ENCODE data around the gene OSBPL8. TPM values are rescaled to one million over a fixed set of nuclear protein-coding genes. Genes with fewer than 3 reads are reported as not detected.

OSBPL8 gene
- total and polyA plus RNA-seq, 11 donors = 4.5 to 58.7 (median 43.7) TPM

DNA sequence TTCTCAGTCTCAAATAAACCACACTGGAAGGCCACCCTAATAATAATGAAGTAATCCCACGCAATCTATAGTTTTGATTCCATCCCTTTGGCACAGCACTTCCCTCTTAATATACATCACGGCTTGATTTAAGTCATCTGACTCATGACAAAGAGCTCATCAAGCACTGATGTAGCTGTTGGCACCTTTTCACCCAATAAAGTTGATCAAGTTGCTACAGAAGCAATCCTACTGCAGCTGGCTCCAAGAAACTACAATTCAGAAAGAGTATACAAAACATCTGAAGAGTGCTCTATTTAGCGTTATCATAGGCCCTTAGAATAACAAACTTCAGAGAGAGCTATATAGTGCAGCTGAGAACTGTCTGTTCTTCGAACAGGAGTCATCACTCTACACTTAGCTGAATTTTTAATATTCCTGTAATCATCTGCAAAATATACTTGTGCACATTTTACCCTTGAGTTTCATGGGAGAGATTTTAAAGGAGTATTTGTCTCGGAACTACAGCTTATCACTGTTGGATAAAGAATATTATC, 94.9 kb downstream of the OSBPL8 start:
- H3K4me1 ChIP-seq = peaks cover 2 to 40% (median 16%) of the 10 kb centered on the region in 12 donors

DNA sequence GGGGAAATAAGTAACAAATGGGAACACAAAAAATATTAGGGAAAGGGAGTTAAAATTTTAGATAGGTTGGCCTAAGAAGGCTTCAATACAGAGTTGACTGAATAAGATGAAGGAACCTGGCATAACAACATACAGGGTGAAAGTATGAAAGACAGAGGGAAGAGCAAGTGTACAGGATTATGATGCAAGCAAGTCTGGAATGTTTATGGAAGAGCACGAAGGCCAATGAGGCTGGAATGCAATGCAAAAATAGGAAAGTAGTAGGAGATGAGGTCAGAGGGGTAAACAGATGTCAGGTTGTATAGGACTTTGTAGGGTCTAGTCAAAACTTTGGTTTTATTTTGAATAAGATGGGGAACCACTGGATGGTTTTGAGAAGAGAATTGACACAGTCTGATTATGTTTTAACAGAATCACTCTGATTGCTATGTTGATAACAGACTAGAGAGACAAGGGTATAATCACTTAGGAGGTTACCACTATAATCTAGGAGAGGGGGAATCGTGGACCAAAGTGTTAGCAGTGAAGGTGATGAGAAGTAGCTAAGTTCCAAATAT, 96.8 kb downstream of the OSBPL8 start:
- H3K4me1 ChIP-seq = peaks cover 2 to 35% (median 12%) of the 10 kb centered on the region in 12 donors
- 63 to 68% (median 66%) methylated on average over 2 of the region's 2 CpGs for WGBS, 4 donors
- H3K36me3 ChIP-seq = no peaks in the 10 kb centered on the region
- no peaks in the 10 kb centered on the region for H3K9me3 ChIP-seq
- no peaks in the 10 kb centered on the region for H3K27me3 ChIP-seq
- ATAC-seq (no peak), DNase-seq (no peak)
- no peak overlapping the region for H3K4me3 ChIP-seq
- TF ChIP-seq, protein P1, sequence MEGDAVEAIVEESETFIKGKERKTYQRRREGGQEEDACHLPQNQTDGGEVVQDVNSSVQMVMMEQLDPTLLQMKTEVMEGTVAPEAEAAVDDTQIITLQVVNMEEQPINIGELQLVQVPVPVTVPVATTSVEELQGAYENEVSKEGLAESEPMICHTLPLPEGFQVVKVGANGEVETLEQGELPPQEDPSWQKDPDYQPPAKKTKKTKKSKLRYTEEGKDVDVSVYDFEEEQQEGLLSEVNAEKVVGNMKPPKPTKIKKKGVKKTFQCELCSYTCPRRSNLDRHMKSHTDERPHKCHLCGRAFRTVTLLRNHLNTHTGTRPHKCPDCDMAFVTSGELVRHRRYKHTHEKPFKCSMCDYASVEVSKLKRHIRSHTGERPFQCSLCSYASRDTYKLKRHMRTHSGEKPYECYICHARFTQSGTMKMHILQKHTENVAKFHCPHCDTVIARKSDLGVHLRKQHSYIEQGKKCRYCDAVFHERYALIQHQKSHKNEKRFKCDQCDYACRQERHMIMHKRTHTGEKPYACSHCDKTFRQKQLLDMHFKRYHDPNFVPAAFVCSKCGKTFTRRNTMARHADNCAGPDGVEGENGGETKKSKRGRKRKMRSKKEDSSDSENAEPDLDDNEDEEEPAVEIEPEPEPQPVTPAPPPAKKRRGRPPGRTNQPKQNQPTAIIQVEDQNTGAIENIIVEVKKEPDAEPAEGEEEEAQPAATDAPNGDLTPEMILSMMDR (IDR thresholded peaks at IDR 0.05) = no peak
- TF ChIP-seq POLR2A (IDR thresholded peaks at IDR 0.05) = no peak
- intact Hi-C loops (cut with DNase I) = loop anchor here in 1 of 10 donors (10.0 kb wide), 1 partner anchor 92 kb away; the partner anchor contains the start of gene OSBPL8
- no peak overlapping the region for H3K27ac ChIP-seq

More for the DNA sequence above, 94.9 kb downstream of the OSBPL8 start:
- TF ChIP-seq POLR2A (IDR thresholded peaks at IDR 0.05) = no peak
- TF ChIP-seq, protein P1 (IDR thresholded peaks at IDR 0.05) = no peak
- Histone ChIP-seq H3K4me3 (no peak overlapping the region), H3K27ac (peak overlapping the region in 6 of 12 donors; percentile 1 to 32 (median 6)), H3K9me3 (no peaks in the 10 kb centered on the region), H3K36me3 (no peaks in the 10 kb centered on the region), H3K27me3 (no peaks in the 10 kb centered on the region)
- ATAC-seq (peak; percentile 43 to 66 (median 52)), DNase-seq (no peak)
- 46 to 57% (median 55%) methylated on average over 5 of the region's 5 CpGs for WGBS, 4 donors
- intact Hi-C loops (cut with DNase I) = loop anchor here in 3 of 10 donors (5.0 to 10.0 kb wide), 2 partner anchors 90 to 93 kb away; partner anchors contain the start of gene OSBPL8 (in 3 of the 3)

GRCh38 chr12:76460807-76461206, 98.8 kb downstream of the OSBPL8 start:
- no peak for DNase-seq
- TF ChIP-seq, protein P1 (IDR thresholded peaks at IDR 0.05) = no peak
- no peak for TF ChIP-seq POLR2A (IDR thresholded peaks at IDR 0.05)
- intact Hi-C loops (cut with DNase I) = loop anchor here in 1 of 10 donors (10.0 kb wide), 1 partner anchor 94 kb away; the partner anchor contains the start of gene OSBPL8

GRCh38 chr12:76457818-76458217, 101.8 kb downstream of the OSBPL8 start:
- no peaks in the 10 kb centered on the region for H3K9me3 ChIP-seq
- DNase-seq (no peak), ATAC-seq (no peak)
- no peak for TF ChIP-seq POLR2A (IDR thresholded peaks at IDR 0.05)
- TF ChIP-seq, protein P1 (IDR thresholded peaks at IDR 0.05) = no peak
- WGBS, 4 donors = 79 to 95% (median 94%) methylated on average over 5 of the region's 5 CpGs
- no peak overlapping the region for H3K4me3 ChIP-seq
- H3K4me1 ChIP-seq = peaks cover 0 to 16% (median 4%) of the 10 kb centered on the region in 12 donors
- no peaks in the 10 kb centered on the region for H3K27me3 ChIP-seq
- H3K36me3 ChIP-seq = no peaks in the 10 kb centered on the region
- intact Hi-C loops (cut with DNase I) = loop anchor here in 4 of 10 donors (5.0 to 10.0 kb wide), 4 partner anchors 99 to 403 kb away; partner anchors contain the start of genes NAP1L1 (in 1 of the 4) and OSBPL8 (in 1 of the 4)
- no peak overlapping the region for H3K27ac ChIP-seq

More at GRCh38 chr12:76460807-76461206, 98.8 kb downstream of the OSBPL8 start:
- Histone ChIP-seq H3K9me3 (no peaks in the 10 kb centered on the region), H3K4me3 (no peak overlapping the region), H3K4me1 (peaks cover 0 to 26% (median 11%) of the 10 kb centered on the region in 12 donors), H3K27ac (no peak overlapping the region), H3K27me3 (no peaks in the 10 kb centered on the region), H3K36me3 (no peaks in the 10 kb centered on the region)
- no peak for ATAC-seq
